DOHH2 (cell line): ENCODE measurements around the gene PRAMEF5.
"Not testable (repeated sequence)": the region's sequence is repeated elsewhere in the genome, so short reads cannot be mapped to it uniquely, and the experiment has no call there.

Experiments
- CTCF ChIP-seq: fragments of 200-600 bp; sonication (generic); IDR thresholded peaks from one replicate; pipeline ENCODE4 v1.5.1; 2014; ENCODE audit warnings: antibody characterized with exemption, mild to moderate bottlenecking, low read depth, low read length; ENCODE audit not compliant: poor library complexity, severe bottlenecking
- EZH2phosphoT487 ChIP-seq: fragments of 200-600 bp; sonication (generic); IDR thresholded peaks from 2 replicates; pipeline ENCODE4 v1.6.1; 2017; ENCODE audit warnings: borderline replicate concordance, mild to moderate bottlenecking, antibody characterized with exemption, low read length, moderate library complexity, mixed read lengths

DNA sequence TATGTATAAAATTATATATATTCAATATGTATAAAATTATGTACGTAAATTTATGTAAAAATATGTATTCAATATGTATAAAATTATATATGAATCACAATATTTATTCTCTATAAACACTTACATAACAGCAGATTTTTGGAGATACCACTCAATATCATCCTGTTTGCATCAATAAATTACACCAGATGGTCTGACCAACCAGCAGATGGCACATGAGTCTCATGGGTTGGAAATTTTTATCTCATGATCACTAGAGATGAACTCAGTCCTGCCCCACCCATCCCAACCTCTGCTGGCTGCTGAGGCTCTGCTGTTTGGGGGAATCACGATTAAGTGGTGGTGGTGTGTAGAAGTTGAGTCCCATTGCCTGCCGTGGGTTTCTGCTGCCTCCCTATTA lies 25.6 kb downstream of the PRAMEF5 start:
- not testable (repeated sequence) for TF ChIP-seq CTCF, EZH2phosphoT487
